AG04449 (cell line): Measurements from ENCODE around the gene TMEM82.

ENCODE experiments used
- CTCF ChIA-PET: fragments of 350-600 bp; formaldehyde crosslinking; extraction: SDS; loops from one replicate; lab custom pipeline; 2021; ENCODE audit warnings: antibody characterized with exemption; lab: Yijun Ruan, JAX
- POLR2A ChIA-PET: fragments of 400-600, 350-600 bp; formaldehyde crosslinking; extraction: SDS; loops from one replicate; lab custom pipeline; 2020; ENCODE audit warnings: antibody characterized with exemption, inconsistent platforms; lab: Yijun Ruan, JAX
- DNase-seq: peaks from one replicate; pipeline ENCODE4 v3.0.0-alpha.2; 2010; ENCODE audit warnings: low read depth, low spot score
- H3K4me3 ChIP-seq: 2 replicates; pipeline ENCODE4 v1.5.1; 2011; ENCODE audit warnings: low read depth, mild to moderate bottlenecking, control low read depth, low read length
- CTCF ChIP-seq: IDR thresholded peaks from one replicate; pipeline ENCODE4 v1.5.1; 2011; ENCODE audit warnings: mild to moderate bottlenecking, moderate library complexity, low read length, control low read depth, inconsistent platforms; ENCODE audit not compliant: insufficient read depth; ENCODE audit errors: missing control alignments

TMEM82 gene

GRCh38 chr1:15727424-15727823 is 14.9 kb upstream of the TMEM82 start:
- no peak overlapping the region for H3K4me3 ChIP-seq
- no peak for DNase-seq
- no peak for TF ChIP-seq CTCF
- POLR2A ChIA-PET: no interaction called here
- CTCF ChIA-PET: interaction anchor here (1.9 kb wide), 1 partner anchor 13 kb away, joined by 8 read pairs; no protein-coding TSS in a partner anchor

GRCh38 chr1:15727866-15728534 is 14.3 kb upstream of the TMEM82 start:
- DNase-seq: no peak
- CTCF ChIA-PET: interaction anchor here (1.0 to 1.9 kb wide), 2 partner anchors 10 to 13 kb away, joined by 3 to 8 read pairs; no protein-coding TSS in a partner anchor
- POLR2A ChIA-PET: no interaction called here

GRCh38 chr1:15728937-15729657 is 13.2 kb upstream of the TMEM82 start:
- POLR2A ChIA-PET: no interaction called here
- CTCF ChIA-PET: interaction anchor here (1.0 to 1.9 kb wide), 3 partner anchors 9 to 13 kb away, joined by 3 to 8 read pairs (median 3); no protein-coding TSS in a partner anchor
- DNase-seq: no peak
- no peak overlapping the region for H3K4me3 ChIP-seq
- TF ChIP-seq CTCF: no peak

More at GRCh38 chr1:15727866-15728534, 14.3 kb upstream of the TMEM82 start:
- H3K4me3 ChIP-seq: no peak overlapping the region
- TF ChIP-seq CTCF: no peak

GRCh38 chr1:15730423-15730822 is 11.9 kb upstream of the TMEM82 start:
- DNase-seq: no peak
- no peak for TF ChIP-seq CTCF
- H3K4me3 ChIP-seq: no peak overlapping the region
- ChIA-PET POLR2A (no interaction called here), CTCF (interaction anchor here (1.1 kb wide), 1 partner anchor 11 kb away, joined by 3 read pairs; no protein-coding TSS in a partner anchor)

- ChIA-PET CTCF (interaction anchor here (0.9 kb wide), 1 partner anchor 10 kb away, joined by 4 read pairs; no protein-coding TSS in a partner anchor), POLR2A (no interaction called here)
- no peak overlapping the region for H3K4me3 ChIP-seq
- TF ChIP-seq CTCF: no peak
- no peak for DNase-seq
Measured at GRCh38 chr1:15730936-15731335, 11.4 kb upstream of the TMEM82 start.
